ENCODE measurements around the gene FAM83E.
A peak's percentile ranks its signal among the peaks of the same experiment; 100 is the strongest.

The FAM83E gene

DNA sequence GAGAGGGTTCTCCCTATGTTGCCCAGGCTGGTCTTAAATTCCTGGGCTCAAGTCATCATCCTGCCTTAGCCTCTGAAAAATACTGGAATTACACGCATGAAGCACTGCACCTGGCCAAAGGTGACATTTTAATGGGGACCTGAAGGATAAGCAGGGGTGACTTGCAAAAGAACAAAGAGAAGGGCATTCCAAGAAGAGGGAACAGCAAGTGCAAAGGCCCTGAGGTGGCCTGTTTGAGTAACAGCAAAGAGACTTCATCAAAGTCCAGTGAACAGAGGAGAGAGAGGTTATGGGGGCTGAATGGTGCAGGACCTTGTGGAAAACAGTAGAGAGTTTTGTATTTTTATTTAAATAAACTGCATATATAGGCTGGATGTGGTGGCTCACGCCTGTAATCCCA is 27.0 kb upstream of the FAM83E start:
- H3K4me3 ChIP-seq (ENCODE audit: low read length), result no peak overlapping the region
- no peak for DNase-seq (ENCODE audit: low read depth)
- TF ChIP-seq CTCF (IDR thresholded peaks at IDR 0.05; ENCODE audit: insufficient read depth, low read depth, low read length, missing control alignments), result no peak

DNA sequence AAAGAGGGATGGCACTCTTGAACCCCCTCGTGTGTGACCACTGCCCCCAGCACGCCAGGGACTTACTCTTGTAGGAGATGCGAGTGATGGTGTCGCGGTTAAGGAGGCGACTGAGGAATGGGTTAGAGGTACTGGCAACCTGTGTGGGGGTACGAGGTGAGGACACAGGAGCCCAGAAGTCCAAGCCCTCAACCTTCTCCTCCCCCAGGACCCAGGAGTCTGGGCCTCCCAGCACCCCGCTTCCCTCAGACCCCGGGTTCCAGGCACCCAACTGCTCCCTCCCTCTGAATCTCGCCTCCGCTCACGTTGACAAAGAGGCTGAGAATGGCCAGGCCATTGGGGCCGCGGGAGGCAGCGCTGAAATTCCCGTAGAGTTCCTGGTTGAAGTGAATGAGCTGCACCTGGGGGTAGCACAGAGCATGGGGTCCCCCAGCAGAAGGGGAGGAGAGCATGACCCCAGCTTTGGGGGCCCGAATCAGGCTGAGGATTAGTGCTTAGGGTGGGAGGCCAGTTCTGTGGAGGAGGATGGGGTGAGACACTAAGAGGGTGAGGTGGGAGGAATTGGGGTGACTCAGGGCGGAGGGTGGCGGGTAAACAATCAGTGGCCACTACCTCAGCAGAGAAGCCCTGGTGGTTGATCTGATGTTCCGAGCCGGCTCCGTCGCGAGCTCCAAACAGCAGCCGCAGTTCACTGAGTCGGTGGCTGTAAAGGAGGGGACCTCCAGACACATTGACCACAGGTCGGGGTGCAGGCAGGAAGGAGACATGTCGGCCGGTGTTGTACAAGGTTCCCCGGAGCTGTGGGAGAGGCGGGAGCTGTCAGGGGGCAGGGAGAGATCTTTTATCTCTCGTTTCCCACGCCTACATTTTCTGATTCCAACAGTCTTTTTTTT is 24.9 kb upstream of the FAM83E start:
- TF ChIP-seq CTCF (IDR thresholded peaks at IDR 0.05; ENCODE audit: insufficient read depth, low read depth, low read length, missing control alignments), result no peak
- H3K4me3 ChIP-seq (ENCODE audit: low read length), result no peak overlapping the region
- DNase-seq (ENCODE audit: low read depth), result no peak

DNA sequence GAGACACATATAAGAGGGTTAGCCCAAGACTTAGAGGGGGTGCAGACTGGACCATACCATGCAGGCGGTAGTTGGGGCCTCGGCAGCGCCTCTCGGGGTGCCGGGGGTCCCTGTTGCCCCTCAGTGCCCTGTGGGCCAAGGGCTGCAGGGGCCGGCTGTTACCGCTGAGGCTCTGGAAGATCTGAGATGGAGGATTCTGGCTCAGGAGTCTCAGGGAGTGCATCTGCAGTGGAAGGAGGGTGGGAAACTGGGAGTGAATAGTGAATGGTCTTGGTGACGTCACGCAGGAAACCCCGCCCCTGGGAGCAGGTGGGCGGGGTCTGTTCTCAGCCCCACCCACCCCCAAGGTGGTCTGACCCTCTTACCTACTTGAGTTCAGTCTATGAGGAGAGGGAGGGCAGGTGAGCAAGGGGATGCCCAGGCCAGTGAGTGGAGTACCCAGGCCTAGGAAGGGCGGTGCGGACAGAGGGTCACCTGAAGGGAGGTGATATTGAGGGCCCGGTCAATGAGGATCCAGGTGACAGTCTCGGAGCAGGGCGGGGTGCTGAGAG is 24.0 kb upstream of the FAM83E start:
- no peak overlapping the region for H3K4me3 ChIP-seq (ENCODE audit: low read length)
- no peak for TF ChIP-seq CTCF (IDR thresholded peaks at IDR 0.05; ENCODE audit: insufficient read depth, low read depth, low read length, missing control alignments)
- no peak for DNase-seq (ENCODE audit: low read depth)

DNA sequence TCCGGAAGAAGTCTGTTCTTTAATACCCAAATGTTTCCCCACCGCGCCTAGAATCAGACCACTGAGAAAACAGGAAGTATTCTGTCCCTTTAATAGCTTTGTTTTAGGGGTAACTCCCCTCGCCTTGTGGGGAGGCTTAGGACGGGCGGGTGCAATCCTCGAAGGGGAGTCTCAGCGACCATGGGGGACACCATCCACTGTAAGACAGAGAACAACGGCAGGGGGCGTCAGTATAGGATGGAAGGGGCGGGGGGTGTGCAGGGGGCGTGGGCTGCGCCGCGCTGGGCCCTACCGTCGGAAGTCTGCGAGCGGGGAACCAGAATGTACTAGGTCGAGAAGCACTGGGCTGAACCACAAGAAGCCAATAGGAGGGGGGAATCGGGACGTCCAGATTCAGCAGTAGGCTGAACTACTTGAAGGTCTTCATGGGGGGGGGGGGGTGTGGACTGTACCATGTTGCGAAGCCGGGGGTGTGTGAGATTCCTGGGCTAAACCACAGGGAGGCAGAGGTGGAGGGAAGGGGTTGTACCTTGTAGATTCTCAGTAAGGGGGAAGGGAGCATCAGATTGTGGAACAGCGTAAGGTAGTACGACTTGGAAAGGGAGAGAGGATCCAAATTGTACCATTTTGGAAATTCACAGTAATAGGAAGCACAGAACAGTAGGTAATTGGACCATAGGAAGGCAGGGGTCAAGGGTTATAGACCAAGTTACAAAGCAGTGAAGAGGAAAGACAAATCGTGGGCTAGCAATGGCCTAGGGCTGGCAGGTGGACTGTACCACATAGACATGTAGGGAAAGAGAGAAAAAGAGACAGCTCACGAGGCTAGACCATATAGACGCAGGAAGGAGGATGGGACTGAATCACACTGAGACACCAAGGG is 23.3 kb upstream of the FAM83E start:
- DNase-seq (ENCODE audit: low read depth), result peak; percentile 93
- TF ChIP-seq CTCF (IDR thresholded peaks at IDR 0.05; ENCODE audit: insufficient read depth, low read depth, low read length, missing control alignments), result peak; percentile 24
- peak overlapping the region; percentile 83 for H3K4me3 ChIP-seq (ENCODE audit: low read length)

GRCh38 chr19:48637449-48637947 is 22.6 kb upstream of the FAM83E start:
- H3K4me3 ChIP-seq (ENCODE audit: low read length), result peak overlapping the region; percentile 83
- TF ChIP-seq CTCF (IDR thresholded peaks at IDR 0.05; ENCODE audit: insufficient read depth, low read depth, low read length, missing control alignments), result no peak
- peak; percentile 99 for DNase-seq (ENCODE audit: low read depth)

DNA sequence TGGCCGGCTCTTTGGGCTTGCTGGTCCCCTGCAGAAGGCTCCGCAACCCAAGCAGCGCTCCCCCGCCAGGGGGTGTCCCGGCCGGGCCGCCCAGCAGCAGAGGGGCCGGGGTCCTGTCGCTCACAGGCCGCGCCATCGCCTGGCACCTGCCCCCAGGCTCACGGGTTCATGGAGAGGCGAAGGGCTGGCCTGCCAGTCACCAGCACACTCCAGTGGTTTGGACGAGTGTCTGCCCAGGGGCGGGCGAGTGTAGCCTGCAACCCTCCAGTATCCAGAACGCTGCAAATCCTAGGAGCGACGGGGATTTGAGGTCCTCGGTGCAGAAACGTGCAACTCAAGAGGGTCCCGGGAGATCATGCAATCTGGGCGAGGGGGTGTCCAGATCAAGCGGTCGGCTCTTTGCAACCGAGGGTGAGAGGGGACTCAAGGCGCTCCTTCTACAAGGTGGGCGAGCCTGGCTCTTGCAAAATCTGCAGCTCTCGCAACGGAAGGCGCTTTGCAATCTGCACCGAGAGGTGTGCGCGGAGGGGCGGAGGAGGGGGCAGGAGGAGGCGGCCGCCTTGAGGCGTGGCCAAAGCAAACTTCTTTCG is 22.1 kb upstream of the FAM83E start, which contains the start of gene DBP:
Gene DBP (minus strand): TSS at position 521 of the 590 bp plus-strand sequence. CDS start 385 bp downstream, at position 136.
- no peak for TF ChIP-seq CTCF (IDR thresholded peaks at IDR 0.05; ENCODE audit: insufficient read depth, low read depth, low read length, missing control alignments)
- DNase-seq (ENCODE audit: low read depth), result no peak
- peak within 1 kb of the TSS; percentile 83 for H3K4me3 ChIP-seq (ENCODE audit: low read length)
